ENCODE results near the gene IFNGR1. TPM values are rescaled to one million over a fixed set of nuclear protein-coding genes. Genes with fewer than 3 reads are reported as not detected.

The IFNGR1 gene
- 57.9 and 58.4 TPM in 2 replicates for total RNA-seq (2022)
- percentile 91 among the genes with signal in this experiment for Bru-seq, nascent RNA
- percentile 94 among the genes with signal in this experiment for BruChase-seq, experiment 1, labeled RNA remaining after a 6-hour chase
- percentile 91 among the genes with signal in this experiment for BruChase-seq, experiment 2, labeled RNA remaining after a 2-hour chase
- long read RNA-seq, transcript IFNGR1-201 (7 exons, 2,139 nt), result major isoform, 291 of 311 reads
- long read RNA-seq, transcript IFNGR1-207 (7 exons, 2,492 nt), result minor isoform, 7 of 311 reads
- long read RNA-seq, partial matches to known transcripts, result 1 of 311 reads
- long read RNA-seq, other reads (novel, unspliced or antisense), result 11 of 311 reads

- POLR2A ChIA-PET, result interaction anchor here (0.8 to 18.8 kb wide), 17 partner anchors 9 to 886 kb away, joined by 3 to 651 read pairs (median 5); partner anchors contain the start of gene PERP
- BruUV-seq (replicated peaks), result TSS peak; percentile 38
- intact Hi-C loops (cut with micrococcal nuclease), result loop anchor here (2.0 to 5.0 kb wide), 4 partner anchors 16 to 93 kb away; no protein-coding TSS in a partner anchor
Observed at GRCh38 chr6:137218917-137219663, at the start of gene IFNGR1. Gene IFNGR1, minus strand, starts transcription at chr6:137219385. Its CDS starts 58 bp downstream, at chr6:137219327.

GRCh38 chr6:137268911-137269310 is 49.7 kb upstream of the IFNGR1 start:
- BruUV-seq (replicated peaks), result no TSS peak
- H3K4me3 Mint-ChIP-seq (ENCODE audit: unreplicated experiment), result no peak overlapping the region

More at GRCh38 chr6:137218917-137219663, at the start of gene IFNGR1:
- no peak for TF ChIP-seq CTCF (IDR thresholded peaks at IDR 0.05; ENCODE audit: unreplicated experiment)
- H3K27me3 Mint-ChIP-seq (ENCODE audit: insufficient read depth, unreplicated experiment), result no peaks in the 10 kb centered on the region
- DNase-seq (ENCODE audit: unreplicated experiment), result peak; percentile 96
- H3K27ac Mint-ChIP-seq (ENCODE audit: low read depth, unreplicated experiment), result peak within 1 kb of the TSS; percentile 93
- CTCF ChIA-PET, result interaction anchor here (1.2 kb wide), 1 partner anchor 52 kb away, joined by 5 read pairs; no protein-coding TSS in a partner anchor
- H3K9me3 Mint-ChIP-seq (ENCODE audit: unreplicated experiment), result no peaks in the 10 kb centered on the region
- peaks cover 38% of the 10 kb centered on the region for H3K4me1 Mint-ChIP-seq (ENCODE audit: insufficient read depth, unreplicated experiment)
- H3K4me3 Mint-ChIP-seq (ENCODE audit: unreplicated experiment), result peak within 1 kb of the TSS; percentile 91
- peaks cover 37% of the 10 kb centered on the region for H3K36me3 Mint-ChIP-seq (ENCODE audit: insufficient read depth, unreplicated experiment)

GRCh38 chr6:137266309-137266586 is 47.1 kb upstream of the IFNGR1 start:
- ChIA-PET POLR2A (interaction anchor here (0.8 to 1.5 kb wide), 2 partner anchors 24 to 48 kb away, joined by 3 to 5 read pairs; no protein-coding TSS in a partner anchor), CTCF (interaction anchor here (1.1 kb wide), 1 partner anchor 49 kb away, joined by 3 read pairs; no protein-coding TSS in a partner anchor)
- Mint-ChIP-seq H3K36me3 (ENCODE audit: insufficient read depth, unreplicated experiment) (no peaks in the 10 kb centered on the region), H3K27ac (ENCODE audit: low read depth, unreplicated experiment) (no peak overlapping the region), H3K4me3 (ENCODE audit: unreplicated experiment) (no peak overlapping the region), H3K9me3 (ENCODE audit: unreplicated experiment) (peaks cover 5% of the 10 kb centered on the region), H3K27me3 (ENCODE audit: insufficient read depth, unreplicated experiment) (no peaks in the 10 kb centered on the region), H3K4me1 (ENCODE audit: insufficient read depth, unreplicated experiment) (peaks cover 38% of the 10 kb centered on the region)
- DNase-seq (ENCODE audit: unreplicated experiment), result no peak
- no peak for TF ChIP-seq CTCF (IDR thresholded peaks at IDR 0.05; ENCODE audit: unreplicated experiment)
- intact Hi-C loops (cut with micrococcal nuclease), result no loop called here
- BruUV-seq (replicated peaks), result no TSS peak

More at GRCh38 chr6:137268911-137269310, 49.7 kb upstream of the IFNGR1 start:
- intact Hi-C loops (cut with micrococcal nuclease), result no loop called here
- H3K36me3 Mint-ChIP-seq (ENCODE audit: insufficient read depth, unreplicated experiment), result no peaks in the 10 kb centered on the region
- H3K4me1 Mint-ChIP-seq (ENCODE audit: insufficient read depth, unreplicated experiment), result peaks cover 24% of the 10 kb centered on the region
- no peaks in the 10 kb centered on the region for H3K27me3 Mint-ChIP-seq (ENCODE audit: insufficient read depth, unreplicated experiment)
- ChIA-PET CTCF (interaction anchor here (1.0 to 2.6 kb wide), 4 partner anchors 9 to 192 kb away, joined by 3 to 12 read pairs (median 4); no protein-coding TSS in a partner anchor), POLR2A (interaction anchor here (2.0 kb wide), 1 partner anchor 51 kb away, joined by 15 read pairs; no protein-coding TSS in a partner anchor)
- H3K9me3 Mint-ChIP-seq (ENCODE audit: unreplicated experiment), result peaks cover 5% of the 10 kb centered on the region
- no peak for DNase-seq (ENCODE audit: unreplicated experiment)
- TF ChIP-seq CTCF (IDR thresholded peaks at IDR 0.05; ENCODE audit: unreplicated experiment), result no peak
- peak overlapping the region; percentile 60 for H3K27ac Mint-ChIP-seq (ENCODE audit: low read depth, unreplicated experiment)
